Adrenal gland (tissue), 19 donors: ENCODE measurements around the gene DIRAS2. TPM values are rescaled to one million over a fixed set of nuclear protein-coding genes. Genes with fewer than 3 reads are reported as not detected.

Source experiments
- DNase-seq, 7 donors: peaks; one replicate each; pipeline ENCODE4 v3.0.0-alpha.2; 2019 to 2020
- H3K27ac ChIP-seq, 5 donors: fragments of 200-600 bp; sonication (generic) in 4 of 5; 1 replicate in 3 of 5; 2 replicates in 2 of 5; pipeline versions ENCODE4 v1.5.1 to v1.8.0; 2016 to 2020; ENCODE audit warnings: mild to moderate bottlenecking in 1 of 5
- H3K27me3 ChIP-seq: fragments of 200-600 bp; 2 replicates; pipeline ENCODE4 v1.8.0; 2021
- H3K36me3 ChIP-seq, 2 donors: fragments of 200-600 bp; replicated peaks in 1 of 2; 1 replicate in 1 of 2; 2 replicates in 1 of 2; pipeline versions ENCODE4 v1.5.1 to v1.8.0; 2018 to 2022
- H3K4me1 ChIP-seq, 2 donors: fragments of 200-600 bp; replicated peaks in 1 of 2; 1 replicate in 1 of 2; 2 replicates in 1 of 2; pipeline versions ENCODE4 v1.5.1 to v1.8.0; 2018 to 2021
- H3K4me3 ChIP-seq, 4 donors: fragments of 200-600 bp; sonication (generic) in 3 of 4; one replicate each; pipeline ENCODE4 v1.5.1; 2016 to 2018
- H3K9me3 ChIP-seq, 3 donors: fragments of 200-600 bp; sonication (generic) in 1 of 3; replicated peaks in 1 of 3; 1 replicate in 2 of 3; 2 replicates in 1 of 3; pipeline versions ENCODE4 v1.5.1 to v1.8.0; 2016 to 2021
- CTCF ChIP-seq, 6 experiments: fragments of 450-650 bp in 4 of 6; fragments of 200-600 bp in 2 of 6; sonication (generic) in 1 of 6; IDR thresholded peaks; 1 replicate in 5 of 6; 2 replicates in 1 of 6; pipeline versions ENCODE4 v1.5.1 to v1.8.0; 2016 to 2021; ENCODE audit warnings: antibody characterized with exemption in 6 of 6, mild to moderate bottlenecking in 2 of 6, moderate library complexity in 1 of 6
- POLR2A ChIP-seq, 2 donors: fragments of 450-650 bp; IDR thresholded peaks; one replicate each; pipeline ENCODE4 v1.6.1; 2017; ENCODE audit warnings: antibody characterized with exemption in 2 of 2, mild to moderate bottlenecking in 2 of 2, moderate library complexity in 1 of 2
- WGBS, 4 donors: extraction: QIAGEN DNeasy Blood & Tissue Kit in 2 of 4; methylation state at CpG; one replicate each; pipeline versions ENCODE4 v1.1.5 to v1.1.7; 2013 to 2017; 5-methylcytosine and 5-hydroxymethylcytosine counted together
- intact Hi-C, 2 donors: fragments of 100-400 bp; cut with DNase I; formaldehyde crosslinking; loops; one replicate each; pipeline versions ENCODE4 v1.14.1 to v1.15.0; 2022 to 2023
- long read RNA-seq, 10 donors: library from polyadenylated mRNA in 3 of 10; unstranded in 2 of 10; stranded (forward) in 1 of 10; transcript quantifications; one replicate each; pipeline ENCODE4 v2.0.0 and lab custom pipeline, GENCODE V29; 2021 to 2026
- polyA plus RNA-seq, 3 donors: library from polyadenylated mRNA; stranded (reverse); fragments of 200-250 nt in 2 of 3; fragments of 350-450 nt in 1 of 3; fragmentation: Illumina TruSeq in 1 of 3; extraction: RNeasy Lipid Tissue Mini Kit (QIAGEN cat#74804) in 1 of 3; gene quantifications; one replicate each; pipeline ENCODE4 v1.2.3, GENCODE V29; 2013 to 2014
- total RNA-seq, 9 donors: library from RNA; depleted of rRNA in 4 of 9; stranded (reverse); fragments of >200 nt in 4 of 9; fragments of 120-200 nt in 1 of 9; fragmentation: NEBNext Ultra II Directional in 1 of 9; extraction: Animal tissue kit (Norgen Biotek cat#: 25700) in 1 of 9; gene quantifications; one replicate each; pipeline versions ENCODE4 v1.1.0 to v1.2.4, GENCODE V29; 2013 to 2023
- donor health status: healthy with polysubstance abuse.
- donor health status: Bipolar disorder and iron deficiency.
- donor health status: DM: yes; HTN: yes; CAD: no.
- donor health status: DM: no; HTN: no; CAD: no.
- donor health status: DM: no; HTN: no; CAD: no.
- donor health status: DM: yes; HTN: yes; CAD: no.

Gene DIRAS2
- 1 to 10 TPM in 4 of 9 donors, under 1 TPM in 2, not detected in 3; 0.06 to 3.1 (median 1.5) TPM for total RNA-seq
- 1 to 10 TPM in 2 of 3 donors, under 1 TPM in 1; 0.24 to 2.8 (median 1.2) TPM for polyA plus RNA-seq
- long read RNA-seq, donor 1 = 0 reads
- long read RNA-seq, donor 2 = 0 reads
- long read RNA-seq, donor 3, full-length matches to known transcripts = 1 of 1 reads
- long read RNA-seq, donor 3, partial matches to known transcripts = 0 of 1 reads
- long read RNA-seq, donor 3, other reads (novel, unspliced or antisense) = 0 of 1 reads
- long read RNA-seq, donor 4 = 0 reads
- long read RNA-seq, donor 5 = 0 reads
- long read RNA-seq, donor 6, full-length matches to known transcripts = 6 of 8 reads
- long read RNA-seq, donor 6, partial matches to known transcripts = 0 of 8 reads
- long read RNA-seq, donor 6, other reads (novel, unspliced or antisense) = 2 of 8 reads
- long read RNA-seq, donor 7 = 0 reads
- long read RNA-seq, donor 8 = 0 reads
- long read RNA-seq, donor 9 = 0 reads
- long read RNA-seq, donor 10 = 0 reads

GRCh38 chr9:90642570-90643539 is at the start of gene DIRAS2:
DIRAS2 (minus strand) TSS chr9:90642824; CDS start chr9:90613827, 28,997 bp downstream.
- WGBS, 4 donors = 6 to 15% (median 9%) methylated on average over 23 to 53 of the region's 53 CpGs
- Histone ChIP-seq H3K9me3 (no peaks in the 10 kb centered on the region), H3K4me1 (peaks cover 0 to 8% of the 10 kb centered on the region in 2 donors), H3K27ac (peak within 1 kb of the TSS in 1 of 5 donors; percentile 18), H3K27me3 (peaks cover 55% of the 10 kb centered on the region), H3K4me3 (peak within 1 kb of the TSS in 1 of 4 donors; percentile 34), H3K36me3 (no peaks in the 10 kb centered on the region)
- intact Hi-C loops = no loop called here
- TF ChIP-seq POLR2A (IDR thresholded peaks at IDR 0.05) = peak in 1 of 2 donors; percentile 25
- TF ChIP-seq CTCF (IDR thresholded peaks at IDR 0.05) = peak in 5 of 6 experiments; percentile 10 to 40 (median 25)
- DNase-seq = peak; percentile 28 to 89 (median 47)

- no peak for DNase-seq
- intact Hi-C loops = no loop called here
- no peak overlapping the region for H3K4me3 ChIP-seq
These were observed 42.1 kb upstream of the DIRAS2 start for GRCh38 chr9:90684736-90685135.

GRCh38 chr9:90684106-90684505 is 41.5 kb upstream of the DIRAS2 start:
- H3K4me1 ChIP-seq = no peaks in the 10 kb centered on the region
- H3K27me3 ChIP-seq = no peaks in the 10 kb centered on the region
- WGBS, 4 donors = 82 to 88% (median 84%) methylated on average over 1 of the region's 1 CpG
- no peak overlapping the region for H3K27ac ChIP-seq
- no peak overlapping the region for H3K4me3 ChIP-seq
- H3K36me3 ChIP-seq = no peaks in the 10 kb centered on the region
- no peaks in the 10 kb centered on the region for H3K9me3 ChIP-seq
- no peak for DNase-seq
- TF ChIP-seq CTCF (IDR thresholded peaks at IDR 0.05) = no peak
- no peak for TF ChIP-seq POLR2A (IDR thresholded peaks at IDR 0.05)
- intact Hi-C loops = no loop called here

More at GRCh38 chr9:90684736-90685135, 42.1 kb upstream of the DIRAS2 start:
- Histone ChIP-seq H3K9me3 (no peaks in the 10 kb centered on the region), H3K27me3 (no peaks in the 10 kb centered on the region), H3K36me3 (no peaks in the 10 kb centered on the region), H3K4me1 (no peaks in the 10 kb centered on the region), H3K27ac (no peak overlapping the region)
- TF ChIP-seq POLR2A (IDR thresholded peaks at IDR 0.05) = no peak
- no peak for TF ChIP-seq CTCF (IDR thresholded peaks at IDR 0.05)
- WGBS, 4 donors = 64 to 74% (median 69%) methylated on average over 5 of the region's 5 CpGs

- no peaks in the 10 kb centered on the region for H3K36me3 ChIP-seq
- no peak for DNase-seq
- no peak overlapping the region for H3K4me3 ChIP-seq
- intact Hi-C loops = no loop called here
- no peaks in the 10 kb centered on the region for H3K4me1 ChIP-seq
- WGBS, 4 donors = 73 to 81% (median 81%) methylated on average over 6 of the region's 6 CpGs
- H3K27me3 ChIP-seq = no peaks in the 10 kb centered on the region
- H3K27ac ChIP-seq = no peak overlapping the region
- TF ChIP-seq POLR2A (IDR thresholded peaks at IDR 0.05) = no peak
- TF ChIP-seq CTCF (IDR thresholded peaks at IDR 0.05) = no peak
- H3K9me3 ChIP-seq = no peaks in the 10 kb centered on the region
These were observed 37.9 kb upstream of the DIRAS2 start for GRCh38 chr9:90680534-90680933.
